Lung (tissue), 12 donors: ENCODE measurements around the gene ARHGEF40. TPM values are rescaled to one million over a fixed set of nuclear protein-coding genes. Genes with fewer than 3 reads are reported as not detected.

ENCODE experiments used
- ATAC-seq: fragments of 200-7000 bp; cut with Tn5 transposase; one replicate; pipeline ENCODE4 v1.9.1; 2020; ENCODE audit warnings: moderate number of reproducible peaks; ENCODE audit not compliant: insufficient read depth, low FRiP score
- DNase-seq, 3 donors: peaks; one replicate each; pipeline ENCODE4 v3.0.0-alpha.2; 2013 to 2017
- H3K27ac ChIP-seq, 2 donors: one replicate each; pipeline ENCODE4 v1.5.1; 2013; ENCODE audit warnings: mild to moderate bottlenecking in 2 of 2, moderate library complexity in 2 of 2, control low read depth in 1 of 2, inconsistent platforms in 1 of 2, low read depth in 1 of 2, low read length in 1 of 2
- H3K27me3 ChIP-seq, 3 donors: one replicate each; pipeline ENCODE4 v1.5.1; 2013; ENCODE audit warnings: low read length in 2 of 3; ENCODE audit not compliant: control insufficient read depth in 3 of 3, insufficient read depth in 3 of 3
- H3K36me3 ChIP-seq, 4 donors: one replicate each; pipeline ENCODE4 v1.5.1; 2013; ENCODE audit warnings: low read length in 4 of 4, mild to moderate bottlenecking in 1 of 4, moderate library complexity in 1 of 4; ENCODE audit not compliant: control insufficient read depth in 4 of 4, insufficient read depth in 4 of 4
- H3K4me1 ChIP-seq, 5 donors: one replicate each; pipeline ENCODE4 v1.5.1; 2013; ENCODE audit warnings: low read length in 5 of 5, mild to moderate bottlenecking in 2 of 5, moderate library complexity in 1 of 5; ENCODE audit not compliant: control insufficient read depth in 5 of 5, insufficient read depth in 5 of 5
- H3K4me3 ChIP-seq: one replicate; pipeline ENCODE4 v1.5.1; 2013; ENCODE audit warnings: mild to moderate bottlenecking, control low read depth, moderate library complexity
- H3K9ac ChIP-seq, 2 donors: one replicate each; pipeline ENCODE4 v1.5.1; 2013; ENCODE audit warnings: low read length in 2 of 2, control low read depth in 1 of 2; ENCODE audit not compliant: insufficient read depth in 1 of 2
- H3K9me3 ChIP-seq, 4 donors: one replicate each; pipeline ENCODE4 v1.5.1; 2013; ENCODE audit warnings: low read length in 3 of 4, mild to moderate bottlenecking in 1 of 4, moderate library complexity in 1 of 4; ENCODE audit not compliant: control insufficient read depth in 4 of 4, insufficient read depth in 3 of 4
- CTCF ChIP-seq: IDR thresholded peaks from 2 replicates; pipeline ENCODE4 v1.5.1; 2012; ENCODE audit warnings: mild to moderate bottlenecking; ENCODE audit errors: control extremely low read depth, extremely low read depth
- WGBS, 2 donors: extraction: QIAGEN DNeasy Blood & Tissue Kit; methylation state at CpG; one replicate each; pipeline ENCODE4 v1.1.7; 2013; 5-methylcytosine and 5-hydroxymethylcytosine counted together
- polyA plus RNA-seq, 2 donors: library from polyadenylated mRNA; stranded (reverse); fragments of 200-250 nt; gene quantifications; one replicate each; pipeline ENCODE4 v1.2.1, GENCODE V29; 2013
- total RNA-seq, 2 donors: library from RNA; depleted of rRNA in 1 of 2; stranded (reverse); fragments of >200 nt in 1 of 2; gene quantifications; one replicate each; pipeline ENCODE4 v1.2.1, GENCODE V29; 2014 to 2021
- donor health status: control.
- donor health status: control.
- donor health status: Bipolar disorder and iron deficiency.
- donor health status: healthy.
- donor health status: DM: yes; HTN: yes; CAD: no.

ARHGEF40 gene
- total and polyA plus RNA-seq, 4 donors: 13.1 to 48.6 (median 27.3) TPM

- 62 to 67% methylated on average over 2 of the region's 2 CpGs for WGBS, 2 donors
- H3K9me3 ChIP-seq: no peaks in the 10 kb centered on the region
- no peak overlapping the region for H3K4me3 ChIP-seq
- no peak overlapping the region for H3K9ac ChIP-seq
- ATAC-seq (no peak), DNase-seq (no peak)
- peaks cover 0 to 6% (median 0%) of the 10 kb centered on the region in 5 donors for H3K4me1 ChIP-seq
- peaks cover 27 to 86% (median 63%) of the 10 kb centered on the region in 4 donors for H3K36me3 ChIP-seq
- no peak for TF ChIP-seq CTCF
- no peak overlapping the region for H3K27ac ChIP-seq
- H3K27me3 ChIP-seq: no peaks in the 10 kb centered on the region
These were observed 7.6 kb downstream of the ARHGEF40 start for GRCh38 chr14:21077672-21078071.

- Histone ChIP-seq H3K9me3 (no peaks in the 10 kb centered on the region), H3K27ac (no peak overlapping the region), H3K9ac (no peak overlapping the region), H3K4me3 (no peak overlapping the region), H3K27me3 (no peaks in the 10 kb centered on the region), H3K4me1 (no peaks in the 10 kb centered on the region), H3K36me3 (peaks cover 27 to 85% (median 64%) of the 10 kb centered on the region in 4 donors)
- ATAC-seq (no peak), DNase-seq (no peak)
- 91 to 96% methylated on average over 5 of the region's 5 CpGs for WGBS, 2 donors
- no peak for TF ChIP-seq CTCF
These were observed 8.2 kb downstream of the ARHGEF40 start for GRCh38 chr14:21078287-21078686.

GRCh38 chr14:21078726-21079125 is 8.6 kb downstream of the ARHGEF40 start:
- no peak overlapping the region for H3K27ac ChIP-seq
- DNase-seq: no peak
- H3K9ac ChIP-seq: no peak overlapping the region
- 87 to 95% methylated on average over 10 of the region's 10 CpGs for WGBS, 2 donors
- no peak for TF ChIP-seq CTCF
- H3K4me1 ChIP-seq: no peaks in the 10 kb centered on the region
- peaks cover 27 to 81% (median 62%) of the 10 kb centered on the region in 4 donors for H3K36me3 ChIP-seq
- H3K4me3 ChIP-seq: no peak overlapping the region
- H3K9me3 ChIP-seq: no peaks in the 10 kb centered on the region
- no peaks in the 10 kb centered on the region for H3K27me3 ChIP-seq
- no peak for ATAC-seq

- H3K9ac ChIP-seq: no peak overlapping the region
- WGBS, 2 donors: 90 to 92% methylated on average over 24 to 30 of the region's 30 CpGs
- no peaks in the 10 kb centered on the region for H3K4me1 ChIP-seq
- TF ChIP-seq CTCF: no peak
- ATAC-seq: no peak
- H3K4me3 ChIP-seq: no peak overlapping the region
- no peaks in the 10 kb centered on the region for H3K9me3 ChIP-seq
- no peaks in the 10 kb centered on the region for H3K27me3 ChIP-seq
- H3K36me3 ChIP-seq: peaks cover 41 to 73% (median 61%) of the 10 kb centered on the region in 4 donors
- no peak overlapping the region for H3K27ac ChIP-seq
- DNase-seq: no peak
These were observed 11.5 kb downstream of the ARHGEF40 start for GRCh38 chr14:21081521-21082142.
